ENCODE measurements around the gene MYOD1.

The MYOD1 gene

DNA sequence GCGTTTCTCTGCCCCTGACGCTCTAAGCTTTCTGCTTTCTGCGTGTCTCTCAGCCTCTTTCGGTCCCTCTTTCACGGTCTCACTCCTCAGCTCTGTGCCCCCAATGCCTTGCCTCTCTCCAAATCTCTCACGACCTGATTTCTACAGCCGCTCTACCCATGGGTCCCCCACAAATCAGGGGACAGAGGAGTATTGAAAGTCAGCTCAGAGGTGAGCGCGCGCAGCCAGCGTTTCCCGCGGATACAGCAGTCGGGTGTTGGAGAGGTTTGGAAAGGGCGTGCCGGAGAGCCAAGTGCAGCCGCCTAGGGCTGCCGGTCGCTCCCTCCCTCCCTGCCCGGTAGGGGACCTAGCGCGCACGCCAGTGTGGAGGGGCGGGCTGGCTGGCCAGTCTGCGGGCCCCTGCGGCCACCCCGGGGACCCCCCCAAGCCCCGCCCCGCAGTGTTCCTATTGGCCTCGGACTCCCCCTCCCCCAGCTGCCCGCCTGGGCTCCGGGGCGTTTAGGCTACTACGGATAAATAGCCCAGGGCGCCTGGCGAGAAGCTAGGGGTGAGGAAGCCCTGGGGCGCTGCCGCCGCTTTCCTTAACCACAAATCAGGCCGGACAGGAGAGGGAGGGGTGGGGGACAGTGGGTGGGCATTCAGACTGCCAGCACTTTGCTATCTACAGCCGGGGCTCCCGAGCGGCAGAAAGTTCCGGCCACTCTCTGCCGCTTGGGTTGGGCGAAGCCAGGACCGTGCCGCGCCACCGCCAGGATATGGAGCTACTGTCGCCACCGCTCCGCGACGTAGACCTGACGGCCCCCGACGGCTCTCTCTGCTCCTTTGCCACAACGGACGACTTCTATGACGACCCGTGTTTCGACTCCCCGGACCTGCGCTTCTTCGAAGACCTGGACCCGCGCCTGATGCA, at the start of gene MYOD1:
Gene MYOD1, plus strand, starts transcription at position 544 of the 910 bp plus-strand sequence. Its CDS starts 212 bp downstream, at position 756.
- no peak for DNase-seq

DNA sequence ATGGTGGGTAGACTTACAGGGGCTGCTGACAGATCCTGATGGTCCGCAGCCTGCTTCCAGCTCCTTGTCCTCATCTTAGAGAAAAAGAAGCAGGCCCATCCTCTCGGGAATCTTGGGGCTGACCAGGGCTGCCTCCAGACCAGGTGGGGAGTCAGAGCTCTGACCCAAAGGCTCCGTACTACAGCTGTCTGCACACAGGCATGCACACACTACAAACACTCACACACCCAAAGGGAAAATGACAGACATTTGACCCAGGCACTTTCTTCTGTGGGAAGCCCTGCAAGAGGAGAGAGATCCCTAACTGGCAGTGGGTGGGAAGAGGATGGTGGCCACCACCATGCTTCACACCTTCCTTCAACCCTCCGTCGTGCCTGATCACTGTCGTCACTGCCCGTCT, 46.9 kb upstream of the MYOD1 start:
- no peak for DNase-seq

DNA sequence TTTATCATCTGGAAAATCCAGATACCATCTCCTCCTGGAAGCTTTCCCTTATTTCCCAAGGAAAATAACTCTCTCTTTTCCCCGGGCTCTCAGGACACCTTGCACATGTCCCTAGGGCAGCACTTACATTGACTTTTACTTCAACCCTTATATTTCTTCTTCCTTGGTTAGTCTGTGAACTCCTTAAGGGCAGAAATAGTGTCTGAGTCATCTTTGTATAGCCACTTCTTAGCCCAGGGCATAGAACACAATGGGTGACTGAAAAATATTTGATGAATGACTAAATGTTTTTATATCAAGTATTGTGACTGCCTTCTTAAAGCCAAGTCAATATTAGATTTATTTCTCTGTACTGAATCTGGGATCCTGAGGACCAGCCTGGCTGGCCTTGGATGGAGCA, 45.4 kb upstream of the MYOD1 start:
- DNase-seq: no peak

DNA sequence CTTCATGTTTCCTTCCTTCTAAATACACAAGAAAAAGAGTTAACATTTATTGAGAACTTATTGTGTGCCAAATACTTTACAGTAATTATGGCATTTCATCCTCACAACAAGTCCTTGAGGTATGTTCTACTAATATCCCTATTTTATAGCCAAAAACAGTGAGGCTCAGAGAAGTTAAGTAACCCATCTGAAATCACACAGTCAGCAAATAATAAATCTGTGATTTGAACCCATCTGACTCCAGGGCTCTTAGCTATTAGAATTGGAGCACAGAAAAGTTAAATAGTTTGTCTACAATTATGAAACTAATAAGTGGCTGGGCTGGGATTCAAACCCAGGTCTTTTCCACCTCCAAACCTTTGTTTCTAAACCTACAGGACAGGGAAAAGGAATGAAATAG, 36.5 kb upstream of the MYOD1 start:
- no peak for DNase-seq

DNA sequence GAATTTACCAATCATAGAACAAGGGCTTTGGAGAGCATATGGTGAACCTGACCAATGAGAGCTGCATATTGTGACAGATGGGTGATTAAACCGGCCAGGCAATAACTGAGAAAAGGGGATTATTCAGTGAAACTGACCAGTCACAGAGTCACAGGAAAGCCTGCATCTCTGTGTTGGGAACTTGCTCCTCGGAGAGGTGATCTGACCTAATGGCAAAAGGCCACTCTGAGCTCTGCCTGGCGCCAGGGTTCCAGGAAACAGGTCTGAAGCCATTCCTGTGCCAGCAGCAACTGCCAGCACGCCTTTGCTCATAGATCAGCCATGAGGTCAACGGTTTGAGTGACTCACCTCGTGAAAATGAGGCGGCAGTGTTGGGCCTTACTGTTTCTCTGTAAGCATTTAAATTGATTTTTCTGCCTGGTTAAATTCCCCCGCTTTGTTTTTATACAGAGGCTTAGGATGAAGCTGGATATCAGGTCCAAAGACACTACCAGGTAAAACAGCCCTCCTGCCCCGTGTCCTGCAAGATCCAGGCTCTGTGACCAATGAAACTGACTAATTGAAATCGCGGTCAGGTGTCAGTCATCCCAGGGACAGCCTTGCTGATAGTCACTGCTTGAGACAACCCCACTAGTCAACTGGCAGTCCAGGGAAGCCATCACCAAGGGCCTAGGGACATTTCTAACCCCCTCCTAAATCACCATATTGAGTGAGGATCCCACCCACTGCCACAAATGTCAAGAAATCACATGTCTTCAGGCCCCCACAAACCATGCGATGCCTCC, 35.8 kb upstream of the MYOD1 start:
- no peak for DNase-seq

DNA sequence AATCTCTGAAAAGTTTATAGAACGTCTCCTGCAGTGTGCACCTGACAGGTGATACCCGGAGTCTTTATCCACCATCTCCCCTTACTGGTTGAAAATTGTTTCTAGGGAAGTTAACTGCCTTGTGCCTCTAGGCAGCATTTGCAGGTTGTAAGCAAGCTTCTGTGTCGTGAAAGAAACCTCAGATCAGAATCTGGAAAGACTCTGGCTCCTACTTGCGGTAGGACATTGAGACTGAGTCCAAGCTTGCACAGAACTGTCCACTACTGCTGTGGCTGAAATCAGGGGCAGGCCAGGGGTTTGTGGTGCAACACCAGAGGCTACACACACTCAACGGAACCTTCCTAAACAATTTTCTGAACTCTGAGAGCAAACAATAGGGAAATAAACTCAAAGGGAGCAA, 34.8 kb upstream of the MYOD1 start:
- no peak for DNase-seq

DNA sequence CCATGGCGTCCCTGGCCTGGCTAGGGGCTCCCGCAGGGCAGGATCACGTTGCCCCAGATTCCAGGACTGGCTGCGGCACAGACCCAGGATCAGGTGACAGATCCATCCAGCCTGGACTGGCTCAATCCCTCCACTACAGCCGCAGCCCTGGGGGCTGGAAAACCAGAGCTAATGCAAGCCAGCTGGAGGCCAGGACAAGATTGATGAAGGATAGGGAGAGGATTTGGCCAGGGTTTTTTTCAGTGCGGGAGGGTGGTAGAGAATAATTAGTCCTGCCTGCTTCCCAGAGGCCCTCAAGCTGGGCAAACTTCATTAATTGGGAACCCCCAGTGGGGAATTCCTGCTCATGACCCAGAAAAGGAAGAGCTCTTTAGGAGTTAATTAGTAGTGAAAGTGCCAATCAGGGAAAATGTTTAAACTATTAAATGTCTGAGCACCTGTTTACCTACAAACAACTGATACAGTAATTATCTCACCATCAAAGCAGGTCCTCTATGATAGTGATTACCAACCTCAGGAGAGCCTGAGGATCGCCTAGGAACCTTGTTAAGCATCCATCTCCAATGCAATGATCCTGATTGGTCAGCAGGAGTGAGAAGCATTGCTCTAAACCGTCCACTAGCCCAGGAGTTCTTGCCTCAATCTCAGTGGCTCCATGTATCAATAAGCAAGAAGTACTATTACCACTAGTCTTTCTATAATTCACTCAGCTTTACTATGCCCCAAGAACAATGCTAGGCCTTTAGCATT, 33.0 kb upstream of the MYOD1 start:
- no peak for DNase-seq

DNA sequence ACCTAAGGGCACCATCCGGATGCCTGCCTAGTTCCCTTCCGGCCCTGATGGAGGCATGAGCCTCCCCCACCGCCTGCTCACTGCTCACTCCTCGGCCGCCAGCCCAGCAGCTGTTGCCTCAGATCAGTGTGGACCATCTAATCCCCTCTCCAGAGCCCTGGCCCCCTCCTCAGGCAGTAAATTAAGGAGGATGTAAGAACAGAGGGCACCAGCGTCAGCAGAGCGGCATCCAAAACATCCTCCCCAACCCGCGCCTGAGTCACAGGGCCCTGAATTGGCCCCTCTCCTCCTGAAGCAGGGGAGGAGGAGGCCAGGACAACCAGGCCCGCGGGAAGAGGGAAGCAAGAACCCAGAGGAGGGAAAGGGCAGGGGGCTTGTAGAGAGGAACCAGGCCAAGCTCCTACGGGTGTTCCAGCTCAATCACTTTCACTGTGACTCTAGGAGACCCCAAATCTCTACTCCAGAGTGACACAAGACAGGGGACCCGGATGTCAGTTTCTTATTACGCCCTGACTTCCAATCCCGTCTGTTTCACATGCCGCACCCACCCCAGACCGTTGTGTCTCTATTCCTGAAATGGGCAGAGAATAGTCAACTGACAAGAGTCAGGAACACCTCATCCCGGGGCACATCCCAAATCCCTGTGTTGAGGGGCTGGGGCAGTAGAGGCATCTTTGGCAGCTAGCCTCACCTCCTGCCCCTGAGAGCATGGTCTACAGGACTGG, 31.3 kb upstream of the MYOD1 start:
- DNase-seq: no peak

DNA sequence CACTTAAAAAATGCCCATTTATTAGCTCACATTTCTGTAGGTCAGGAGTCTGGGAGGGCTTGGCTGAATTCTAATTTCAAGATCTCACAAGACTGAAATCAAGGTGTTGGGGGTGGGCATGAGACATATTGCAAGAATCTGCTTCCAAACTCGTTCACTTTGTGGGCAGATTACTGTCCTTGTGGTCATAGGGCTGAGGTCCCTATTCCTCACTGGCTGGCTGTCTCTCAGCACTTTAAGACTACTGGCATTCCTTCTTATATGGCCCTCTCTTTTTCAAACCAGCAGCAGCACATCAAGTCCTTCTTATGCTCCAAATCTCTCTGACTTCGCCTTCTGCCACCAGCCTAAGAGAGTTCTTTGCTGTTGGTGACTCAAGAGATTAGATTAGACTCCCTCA, 27.8 kb upstream of the MYOD1 start:
- no peak for DNase-seq

DNA sequence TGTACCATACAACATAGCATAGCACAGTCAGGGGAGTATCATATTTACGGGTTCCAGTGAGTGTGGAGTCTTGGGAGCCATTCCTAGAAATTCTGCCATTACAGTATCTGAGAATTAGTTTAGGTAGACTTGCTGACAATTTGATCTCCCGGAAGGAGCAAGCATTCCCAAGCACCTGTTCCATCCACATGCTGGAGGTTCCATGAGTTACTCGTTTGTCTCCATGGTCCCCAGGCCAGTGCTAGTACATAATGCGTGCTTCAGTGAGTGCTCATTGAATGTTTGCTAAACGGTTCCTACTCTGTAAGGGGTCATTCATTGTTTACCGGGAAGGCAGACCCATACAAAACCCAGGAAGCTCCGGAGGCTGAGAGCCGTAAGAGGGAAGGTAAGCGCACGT, 27.4 kb upstream of the MYOD1 start:
- no peak for DNase-seq

DNA sequence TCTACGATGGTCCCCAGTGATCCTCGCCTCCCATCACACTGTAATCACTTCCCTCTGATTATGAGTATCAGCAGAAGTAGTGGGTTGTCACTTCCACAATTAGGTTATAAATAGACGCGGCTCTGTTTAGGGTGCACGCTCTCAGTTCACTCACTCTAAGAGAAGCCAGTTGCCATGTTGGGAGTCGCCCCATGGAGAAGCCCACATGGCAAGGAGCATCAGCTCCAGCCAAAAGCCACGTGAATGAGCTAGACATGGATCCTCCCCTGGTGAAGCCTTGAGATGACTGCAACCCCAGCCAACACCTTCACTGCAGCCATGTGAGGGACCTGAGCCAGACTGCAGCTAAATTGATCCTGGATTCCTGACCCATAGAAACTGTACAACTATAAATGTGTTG, 26.4 kb upstream of the MYOD1 start:
- no peak for DNase-seq

DNA sequence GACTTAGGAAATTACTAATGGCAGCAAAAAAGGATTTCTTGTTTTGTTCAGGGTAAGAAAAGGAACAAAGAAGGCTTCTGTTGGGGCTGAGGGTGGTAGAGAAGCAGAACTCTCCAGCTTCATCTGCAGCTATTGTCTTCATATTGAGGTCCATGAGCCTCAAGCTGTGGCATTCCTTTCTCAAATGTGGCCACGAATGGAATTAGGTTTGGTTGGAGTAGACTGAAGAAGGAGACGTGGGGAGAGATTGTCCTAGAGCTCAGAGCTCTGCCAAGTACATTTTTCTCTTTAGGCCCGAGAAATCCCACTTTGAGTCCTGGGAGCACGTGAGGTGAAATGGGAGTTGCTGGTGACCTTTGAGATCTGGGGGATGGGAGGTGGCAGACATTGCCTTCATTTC, 25.8 kb upstream of the MYOD1 start:
- no peak for DNase-seq

DNA sequence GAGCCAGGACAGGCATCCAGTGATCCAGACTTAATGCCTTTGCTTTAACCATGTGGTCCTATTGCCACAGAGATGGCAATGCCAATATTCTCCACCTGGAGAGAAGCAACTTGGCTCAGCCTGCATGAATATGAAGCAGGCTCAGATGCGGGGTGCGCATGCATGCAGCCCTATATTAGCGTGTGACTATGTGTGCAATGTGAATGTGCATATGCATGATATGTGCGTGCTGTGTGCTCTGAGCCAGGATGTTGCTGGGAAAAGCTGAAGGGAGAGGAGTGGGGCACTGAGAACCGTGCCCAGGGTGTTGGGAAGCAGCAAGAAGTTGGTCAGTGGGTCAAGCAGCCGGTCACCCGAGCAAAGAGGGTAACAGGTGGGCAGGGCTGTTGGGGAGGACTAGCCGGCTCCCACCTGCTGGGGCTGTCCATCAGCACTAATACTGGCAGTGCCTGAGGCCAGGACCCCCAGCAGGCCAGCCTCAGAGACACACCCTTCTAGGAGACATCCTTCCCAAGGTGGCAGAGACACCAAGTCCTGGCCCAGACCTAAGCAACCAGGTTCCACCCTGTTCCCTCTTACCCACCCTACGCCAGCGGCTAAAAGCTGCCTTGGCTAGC, 24.8 kb upstream of the MYOD1 start:
- no peak for DNase-seq

DNA sequence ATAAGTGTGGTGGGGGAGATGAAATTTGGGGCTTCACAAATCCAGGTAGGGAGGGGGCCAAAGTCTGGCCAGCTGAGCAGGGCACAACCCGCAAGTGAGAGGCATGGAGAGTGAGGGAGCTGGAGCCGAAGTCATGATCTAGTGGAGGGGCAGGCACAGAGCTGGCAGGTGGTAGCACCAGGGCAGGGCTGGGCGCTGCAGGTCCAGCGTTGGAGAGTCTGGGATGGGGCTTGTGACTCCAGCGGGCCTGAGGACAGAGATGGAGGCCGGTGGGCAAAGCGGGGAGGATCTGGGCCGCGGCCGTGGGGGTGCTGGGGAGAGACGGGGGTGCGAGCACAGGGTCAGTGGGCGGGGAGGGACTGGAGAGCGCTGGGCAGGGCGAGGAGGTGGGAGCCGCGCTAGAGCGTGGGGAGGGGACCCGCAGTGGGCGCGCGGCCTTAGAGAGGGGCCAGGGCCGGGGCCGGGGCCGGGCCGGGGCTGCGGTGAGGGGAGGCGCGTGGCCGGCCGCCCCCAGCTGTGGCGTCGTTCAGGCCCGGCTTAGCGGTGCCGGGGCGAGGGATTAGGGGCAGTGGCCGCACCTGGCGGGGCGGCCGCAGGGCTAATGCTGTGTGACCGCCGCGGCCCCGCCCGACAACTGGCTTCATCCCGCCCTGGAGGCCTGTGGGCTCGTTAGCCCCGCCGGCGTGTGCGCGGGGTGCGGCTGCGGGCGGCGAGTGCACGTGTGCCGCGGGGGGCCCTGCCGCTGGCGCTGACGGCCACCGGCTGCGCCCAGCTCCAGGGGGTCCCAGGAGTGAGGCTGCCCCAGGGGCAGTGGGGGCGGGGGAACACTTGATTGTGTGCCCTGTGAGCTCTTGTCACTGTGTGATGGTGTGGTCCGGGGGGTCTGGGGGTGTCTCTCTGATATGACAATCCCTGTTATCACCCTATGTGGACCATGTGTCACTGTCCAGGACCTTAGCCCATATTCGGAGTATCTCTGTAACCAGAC, 23.6 kb upstream of the MYOD1 start:
- DNase-seq: no peak

DNA sequence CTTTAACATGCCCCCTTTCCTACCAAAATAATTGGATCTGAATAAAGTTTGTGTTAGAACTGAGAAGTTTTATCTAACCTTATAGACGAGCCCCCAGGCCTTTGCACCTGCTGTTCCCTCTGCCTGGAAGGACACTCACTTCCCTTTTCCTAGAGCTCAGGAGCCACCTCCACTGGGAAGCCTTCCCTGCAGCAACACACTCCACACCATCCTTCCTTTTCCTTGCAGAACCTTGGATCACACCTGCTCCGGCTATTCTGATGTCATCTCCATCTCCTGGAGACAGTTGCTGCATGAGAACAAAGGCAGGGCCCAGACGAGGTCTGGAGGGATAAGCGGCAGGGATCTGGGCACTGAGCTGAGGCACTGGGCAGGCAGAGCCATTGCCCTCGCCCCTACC, 22.6 kb upstream of the MYOD1 start:
- DNase-seq: no peak

DNA sequence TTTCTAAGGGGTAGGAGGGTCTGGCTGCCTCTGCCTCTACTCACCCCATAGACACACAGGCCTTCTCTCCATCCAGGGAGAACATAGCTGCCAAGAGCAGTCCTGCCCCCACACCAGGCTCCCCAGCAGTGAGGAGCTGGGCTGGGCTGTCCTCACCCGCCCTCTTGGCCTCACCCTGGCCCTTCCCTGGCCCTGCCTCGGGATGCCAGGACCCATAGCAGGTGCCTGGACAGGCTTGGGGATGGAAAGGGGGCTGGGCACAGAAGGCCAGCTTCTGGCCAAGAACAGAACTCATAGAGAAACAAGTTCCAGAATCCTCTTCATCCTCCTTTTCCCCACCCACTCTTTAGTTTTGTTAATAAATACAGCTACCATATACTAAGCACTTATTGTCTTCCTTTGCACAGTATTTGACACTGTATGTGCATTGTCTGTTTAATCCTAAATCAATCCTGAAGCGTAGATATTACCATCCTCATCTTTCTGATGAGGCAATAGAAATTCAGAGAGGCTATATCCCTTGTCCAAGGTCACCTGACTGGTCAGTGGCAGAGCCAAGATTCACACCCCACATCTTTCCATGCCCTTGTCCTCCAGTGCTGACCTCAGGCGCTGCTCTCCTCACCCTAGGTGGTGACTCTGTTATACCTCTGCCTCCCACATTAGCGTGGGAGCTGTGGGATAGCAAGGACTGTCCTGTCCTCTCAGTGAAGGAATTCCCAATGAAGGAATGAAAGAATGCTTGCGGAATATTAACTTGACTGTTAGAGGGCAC, 22.0 kb upstream of the MYOD1 start:
- DNase-seq: no peak

DNA sequence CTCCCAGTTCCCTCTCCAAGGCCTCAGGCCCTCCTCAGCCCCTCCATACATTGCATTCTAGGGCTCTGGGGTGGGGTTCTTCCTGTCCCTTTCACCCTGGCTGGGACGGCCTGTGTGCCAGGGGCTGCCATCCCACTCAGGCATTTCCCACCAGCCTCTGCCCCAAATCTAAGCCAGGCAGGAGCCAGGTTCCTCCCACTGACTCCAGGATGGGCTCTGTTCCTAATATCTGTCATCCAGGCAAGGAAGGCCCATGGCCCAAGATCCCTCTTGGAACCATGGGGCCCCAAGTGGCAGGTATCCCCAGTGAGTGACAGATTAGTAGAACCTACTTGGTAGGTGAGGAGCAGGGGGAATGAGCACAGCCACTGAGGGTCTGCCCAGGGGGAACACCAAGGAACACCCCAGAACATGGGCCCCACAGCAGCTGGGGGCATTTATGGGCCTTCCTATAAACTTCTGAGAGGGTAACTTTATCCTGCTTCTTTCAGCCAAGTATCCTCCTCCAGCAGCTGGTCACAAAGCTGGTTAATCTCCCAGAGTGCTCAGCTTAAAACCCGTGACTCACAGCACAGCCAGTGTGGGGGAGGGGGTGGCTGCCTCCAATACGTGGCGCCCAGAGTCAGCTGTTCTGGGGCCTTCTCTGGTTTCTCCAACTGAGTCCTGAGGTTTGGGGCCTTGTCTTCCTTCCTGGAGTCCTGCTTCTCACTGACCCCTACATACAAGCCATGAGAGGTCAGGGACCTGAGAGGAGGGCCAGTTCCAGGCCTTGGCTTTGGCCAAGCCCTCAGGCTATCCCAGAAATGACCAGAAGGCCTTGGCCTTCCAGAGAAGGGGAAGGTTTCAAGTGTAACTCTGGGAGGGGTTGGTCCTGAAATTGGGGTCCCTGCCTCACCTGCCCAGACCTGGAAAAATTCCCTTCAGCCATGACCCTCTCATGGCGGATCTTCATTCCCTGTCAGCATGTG, 19.9 kb upstream of the MYOD1 start:
- no peak for DNase-seq

DNA sequence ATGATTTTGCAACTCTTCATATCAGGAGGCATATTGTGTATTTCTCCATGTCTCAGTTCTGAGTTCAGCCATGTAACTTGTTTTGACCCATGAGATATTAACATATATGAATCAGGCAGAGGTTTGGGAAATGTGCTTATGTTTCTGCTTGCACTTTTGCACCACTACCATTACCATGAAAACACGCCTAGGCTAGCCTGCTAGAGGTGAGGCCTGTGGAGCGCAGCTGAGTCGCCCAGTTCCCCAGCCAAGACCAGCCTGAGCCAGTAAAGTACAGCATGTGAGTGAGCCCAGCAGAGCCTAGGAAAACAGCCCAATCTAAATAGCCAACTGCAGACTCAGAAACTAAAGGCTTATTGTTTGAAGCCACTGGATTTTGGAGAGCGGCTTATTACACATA, 18.4 kb upstream of the MYOD1 start:
- no peak for DNase-seq

DNA sequence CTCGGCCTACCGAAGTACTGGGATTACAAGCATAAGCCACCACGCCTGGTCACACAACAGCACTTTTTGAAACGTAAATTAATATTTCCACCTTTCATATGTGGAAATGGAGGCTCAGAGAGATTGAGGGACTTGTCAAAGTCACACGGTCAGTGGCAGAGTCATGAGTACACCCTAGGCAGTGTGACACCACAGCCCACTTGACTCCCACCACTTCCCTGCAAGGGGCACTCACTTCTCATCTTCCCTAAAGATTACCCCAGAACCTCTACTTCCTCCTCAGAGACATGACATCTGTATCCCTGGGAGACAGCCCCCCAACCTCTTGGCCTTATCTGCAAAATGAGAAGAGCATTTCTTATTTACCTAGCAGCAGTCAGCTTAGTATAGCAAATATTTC, 16.5 kb upstream of the MYOD1 start:
- no peak for DNase-seq
